IPS DF 6.9 (cell line): ENCODE measurements around the gene SGMS1.
"Not testable (repeated sequence)": the region's sequence is repeated elsewhere in the genome, so short reads cannot be mapped to it uniquely, and the experiment has no call there.

Source experiments
- DNase-seq: peaks from one replicate; pipeline ENCODE4 v3.0.0-alpha.2; 2013; ENCODE audit warnings: low read depth, low spot score
- H3K27ac ChIP-seq: one replicate; pipeline ENCODE4 v1.5.1; 2013; ENCODE audit warnings: low read length, control low read depth
- H3K27me3 ChIP-seq: 2 replicates; pipeline ENCODE4 v1.6.1; 2013; ENCODE audit warnings: mild to moderate bottlenecking, low read length; ENCODE audit not compliant: control insufficient read depth, insufficient read depth
- H3K36me3 ChIP-seq: 2 replicates; pipeline ENCODE4 v1.6.1; 2013; ENCODE audit warnings: low read length; ENCODE audit not compliant: control insufficient read depth, insufficient read depth
- H3K4me1 ChIP-seq: 2 replicates; pipeline ENCODE4 v1.6.1; 2013; ENCODE audit warnings: low read length; ENCODE audit not compliant: control insufficient read depth, insufficient read depth
- H3K4me3 ChIP-seq: 2 replicates; pipeline ENCODE4 v1.5.1; 2013; ENCODE audit warnings: mild to moderate bottlenecking, low read length
- H3K9me3 ChIP-seq: 2 replicates; pipeline ENCODE4 v1.6.1; 2013; ENCODE audit warnings: low read length, inconsistent platforms; ENCODE audit not compliant: control insufficient read depth, insufficient read depth
- whole genome bisulfite sequencing: extraction: QIAGEN DNeasy Blood & Tissue Kit; methylation state at CpG from one replicate; pipeline ENCODE4 v1.1.7; 2013; ENCODE audit warnings: mixed read lengths, missing lambda C conversion rate; ENCODE audit not compliant: insufficient read length, insufficient coverage; 5-methylcytosine and 5-hydroxymethylcytosine counted together

Gene SGMS1

DNA sequence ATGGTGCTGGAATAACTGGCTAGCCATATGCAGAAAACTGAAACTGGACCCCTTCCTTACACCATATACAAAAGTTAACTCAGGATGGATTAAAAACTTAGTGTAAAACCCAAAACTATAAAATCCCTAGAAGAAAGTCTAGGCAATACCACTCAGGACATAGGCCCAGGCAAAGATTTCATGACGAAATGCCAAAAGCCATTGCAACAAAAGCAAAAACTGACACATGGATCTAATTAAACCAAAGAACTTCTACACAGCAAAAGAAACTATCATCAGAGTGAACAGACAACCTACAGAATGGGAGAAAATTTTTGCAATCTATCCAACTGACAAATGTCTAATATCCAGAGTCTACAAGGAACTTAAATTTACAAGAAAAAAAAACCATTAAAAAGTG, 75.3 kb downstream of the SGMS1 start:
- H3K9me3 ChIP-seq, H3K36me3 ChIP-seq, H3K27me3 ChIP-seq, H3K4me3 ChIP-seq, DNase-seq, H3K27ac ChIP-seq, H3K4me1 ChIP-seq: not testable (repeated sequence)
- no CpG with 5 or more reads among the region's 1 CpG for WGBS

DNA sequence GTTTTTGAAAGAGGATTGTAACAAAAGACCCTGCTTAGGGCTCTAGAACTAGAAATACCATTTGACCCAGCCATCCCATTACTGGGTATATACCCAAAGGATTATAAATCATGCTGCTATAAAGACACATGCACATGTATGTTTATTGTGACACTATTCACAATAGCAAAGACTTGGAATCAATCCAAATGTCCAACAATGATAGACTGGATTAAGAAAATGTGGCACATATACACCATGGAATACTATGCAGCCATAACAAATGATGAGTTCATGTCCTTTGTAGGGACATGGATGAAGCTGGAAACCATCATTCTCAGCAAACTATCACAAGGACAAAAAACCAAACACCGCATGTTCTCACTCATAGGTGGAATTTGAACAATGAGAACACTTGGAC, 77.5 kb downstream of the SGMS1 start:
- WGBS, result no CpG with 5 or more reads among the region's 1 CpG

DNA sequence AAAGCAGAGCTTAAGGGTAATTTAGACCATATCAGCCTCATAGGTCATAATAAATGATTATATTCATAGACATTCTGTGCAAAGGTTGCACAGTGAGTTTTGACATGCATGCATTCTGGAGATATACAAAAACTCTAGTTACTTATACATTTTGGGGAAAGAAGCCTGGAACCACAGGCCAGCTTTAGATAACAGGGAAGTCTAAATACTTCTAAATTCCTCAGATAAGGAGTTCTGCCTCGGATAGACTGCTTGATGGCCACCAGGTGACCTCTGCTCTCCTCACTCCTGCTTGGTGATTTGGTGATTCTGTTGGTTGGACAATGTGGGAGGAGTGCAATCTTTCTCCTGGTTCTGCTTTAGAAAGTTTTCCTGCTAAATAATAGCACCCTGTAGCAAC, 77.9 kb downstream of the SGMS1 start:
- peaks cover 5% of the 10 kb centered on the region; the same call in 1 of the 2 replicates for H3K4me1 ChIP-seq
- H3K36me3 ChIP-seq, result no peaks in the 10 kb centered on the region
- no peak overlapping the region for H3K27ac ChIP-seq
- no peaks in the 10 kb centered on the region for H3K9me3 ChIP-seq
- no CpG with 5 or more reads among the region's 1 CpG for WGBS
- DNase-seq, result no peak
- H3K4me3 ChIP-seq, result no peak overlapping the region
- H3K27me3 ChIP-seq, result no peaks in the 10 kb centered on the region

More for the DNA sequence above, 77.5 kb downstream of the SGMS1 start:
- not testable (repeated sequence) for H3K36me3 ChIP-seq, H3K4me1 ChIP-seq, H3K9me3 ChIP-seq, H3K27me3 ChIP-seq, DNase-seq, H3K27ac ChIP-seq, H3K4me3 ChIP-seq

DNA sequence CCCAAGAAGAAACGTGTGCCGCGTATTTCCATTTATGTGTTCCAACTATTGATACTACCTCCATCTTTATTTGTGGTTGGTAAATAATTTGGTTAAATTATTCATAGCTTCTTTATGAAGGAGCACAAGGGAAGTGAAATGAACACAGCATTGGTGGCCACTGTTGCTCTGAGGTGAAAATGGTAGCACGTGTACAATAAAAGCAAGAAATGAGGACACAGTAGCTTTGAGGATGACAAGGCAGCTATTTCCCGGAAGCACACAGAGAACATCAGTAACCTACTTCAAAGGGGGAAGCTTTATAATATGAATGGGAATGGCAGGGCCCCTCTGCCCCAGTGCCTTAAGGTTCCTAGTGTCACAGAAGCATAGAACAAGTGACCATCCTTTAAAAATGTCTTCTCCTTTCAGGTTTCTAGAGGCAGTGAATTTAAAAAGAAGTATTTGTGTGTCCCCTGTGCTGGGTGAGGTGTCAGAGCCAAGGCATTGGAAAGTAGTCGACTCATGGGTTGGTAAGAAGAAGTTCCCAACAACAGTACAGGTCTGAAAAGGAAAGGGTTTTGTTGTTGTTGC, 78.8 kb downstream of the SGMS1 start:
- H3K27me3 ChIP-seq, result no peaks in the 10 kb centered on the region
- DNase-seq, result no peak
- no CpG with 5 or more reads among the region's 6 CpGs for WGBS

DNA sequence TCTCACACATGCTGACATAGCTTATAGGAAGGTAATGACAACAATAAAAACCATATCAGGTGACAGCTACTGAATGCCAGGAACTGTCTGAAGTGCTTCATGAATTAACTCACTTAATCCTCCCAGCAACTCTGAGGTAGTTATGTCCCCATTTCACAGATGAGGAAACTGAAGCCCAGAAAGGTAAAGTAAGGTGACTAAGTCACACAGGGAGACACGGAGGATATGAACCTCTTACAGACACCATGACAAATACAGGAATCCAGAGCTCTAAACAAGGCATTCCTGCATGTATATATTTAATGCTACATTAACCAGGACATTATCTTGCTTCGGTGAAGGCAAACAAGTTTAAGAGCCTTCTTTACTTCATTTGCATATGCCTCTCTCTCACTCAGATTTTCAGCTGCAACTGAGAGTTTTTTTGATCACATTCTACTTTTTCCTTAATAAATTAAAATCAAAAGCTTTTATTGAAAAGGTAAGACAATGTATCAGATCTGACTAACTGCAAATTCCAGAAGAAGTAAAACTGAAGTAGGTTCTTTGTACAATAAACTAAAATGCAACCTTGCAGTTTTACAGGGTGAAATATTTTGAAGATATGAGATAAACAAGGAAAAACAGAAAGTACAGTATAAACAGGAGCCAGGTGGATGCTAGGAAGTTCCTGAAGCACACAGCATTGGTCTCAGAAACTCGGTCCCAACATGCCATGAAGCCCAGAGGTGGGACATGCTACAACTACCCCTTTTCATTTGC, 79.5 kb downstream of the SGMS1 start:
- no peak for DNase-seq
- Histone ChIP-seq H3K9me3 (no peaks in the 10 kb centered on the region), H3K36me3 (no peaks in the 10 kb centered on the region), H3K4me1 (peaks cover 2% of the 10 kb centered on the region; the same call in 1 of the 2 replicates), H3K27ac (no peak overlapping the region), H3K4me3 (no peak overlapping the region), H3K27me3 (no peaks in the 10 kb centered on the region)
- WGBS, result no CpG with 5 or more reads among the region's 3 CpGs

More for the DNA sequence above, 78.8 kb downstream of the SGMS1 start:
- H3K4me3 ChIP-seq, result no peak overlapping the region
- H3K27ac ChIP-seq, result no peak overlapping the region
- H3K9me3 ChIP-seq, result no peaks in the 10 kb centered on the region
- peaks cover 2% of the 10 kb centered on the region; the same call in 1 of the 2 replicates for H3K4me1 ChIP-seq
- H3K36me3 ChIP-seq, result no peaks in the 10 kb centered on the region

DNA sequence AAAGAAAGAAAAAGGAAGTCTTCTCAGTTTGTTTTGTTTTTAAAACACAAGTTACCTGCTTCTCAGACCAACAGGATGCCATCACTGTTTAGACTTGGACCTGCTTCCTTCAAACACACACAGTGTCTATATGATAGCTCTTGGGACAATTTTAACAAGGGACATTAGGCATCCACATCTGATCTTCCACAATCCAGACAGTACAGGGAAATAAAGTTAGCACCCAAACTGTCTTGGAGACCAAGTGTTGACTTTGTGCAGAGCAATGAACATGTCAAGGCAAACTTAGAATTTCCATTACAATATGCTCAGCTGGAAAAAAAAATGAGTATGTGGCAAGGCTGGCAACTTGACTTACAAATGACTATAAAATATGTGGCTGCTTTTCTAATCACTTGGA, 80.9 kb downstream of the SGMS1 start:
- no peak overlapping the region for H3K4me3 ChIP-seq
- no peaks in the 10 kb centered on the region for H3K27me3 ChIP-seq
- peaks cover 2% of the 10 kb centered on the region; the same call in 1 of the 2 replicates for H3K4me1 ChIP-seq
- no peak overlapping the region for H3K27ac ChIP-seq
- no peaks in the 10 kb centered on the region for H3K36me3 ChIP-seq
- H3K9me3 ChIP-seq, result no peaks in the 10 kb centered on the region
- DNase-seq, result no peak

DNA sequence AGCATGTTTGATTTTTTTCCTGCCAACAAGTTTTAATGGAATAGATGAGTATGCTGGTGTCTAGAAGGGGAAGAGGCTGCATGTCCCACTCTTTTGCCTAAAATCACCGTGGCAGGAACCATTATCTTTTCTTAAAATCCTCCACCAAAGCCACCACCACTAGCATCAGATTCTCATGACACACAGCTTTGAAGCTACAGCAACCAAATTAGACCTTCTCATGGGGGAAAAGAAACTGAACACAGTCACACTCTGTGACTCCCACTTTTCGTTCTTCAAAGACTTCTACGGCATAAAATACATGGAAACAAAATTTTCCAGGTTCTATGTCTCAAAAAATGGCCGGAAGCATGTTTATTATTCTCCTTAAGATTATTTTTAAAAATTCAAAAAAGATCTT, 81.8 kb downstream of the SGMS1 start:
- no peaks in the 10 kb centered on the region for H3K27me3 ChIP-seq
- peaks cover 2% of the 10 kb centered on the region; the same call in 1 of the 2 replicates for H3K4me1 ChIP-seq
- no peak for DNase-seq
- H3K9me3 ChIP-seq, result no peaks in the 10 kb centered on the region
- no peak overlapping the region for H3K4me3 ChIP-seq
- WGBS, result no CpG with 5 or more reads among the region's 4 CpGs
- no peak overlapping the region for H3K27ac ChIP-seq
- no peaks in the 10 kb centered on the region for H3K36me3 ChIP-seq

DNA sequence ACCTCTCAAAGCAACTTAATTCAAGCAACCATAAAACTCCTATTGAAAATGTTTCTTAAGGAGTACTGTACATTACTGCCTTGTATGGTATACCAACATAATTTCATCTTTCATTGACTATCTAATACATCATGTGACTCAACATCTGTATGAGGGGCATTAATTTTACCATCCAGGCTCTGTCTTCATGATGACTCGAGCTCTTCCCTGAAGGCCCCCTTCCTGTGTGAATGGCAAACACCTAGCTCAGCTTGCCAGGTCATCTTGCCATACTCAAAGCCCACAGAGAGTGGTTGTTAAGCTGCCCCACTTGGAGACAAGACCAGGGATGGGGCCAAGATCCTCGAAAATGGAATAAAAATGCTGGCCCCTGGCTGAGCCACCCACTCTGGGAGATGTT, 82.4 kb downstream of the SGMS1 start:
- Histone ChIP-seq H3K27ac (no peak overlapping the region), H3K27me3 (no peaks in the 10 kb centered on the region), H3K36me3 (no peaks in the 10 kb centered on the region), H3K4me3 (no peak overlapping the region), H3K9me3 (no peaks in the 10 kb centered on the region), H3K4me1 (peaks cover 2% of the 10 kb centered on the region; the same call in 1 of the 2 replicates)
- no peak for DNase-seq
- WGBS, result no CpG with 5 or more reads among the region's 2 CpGs

DNA sequence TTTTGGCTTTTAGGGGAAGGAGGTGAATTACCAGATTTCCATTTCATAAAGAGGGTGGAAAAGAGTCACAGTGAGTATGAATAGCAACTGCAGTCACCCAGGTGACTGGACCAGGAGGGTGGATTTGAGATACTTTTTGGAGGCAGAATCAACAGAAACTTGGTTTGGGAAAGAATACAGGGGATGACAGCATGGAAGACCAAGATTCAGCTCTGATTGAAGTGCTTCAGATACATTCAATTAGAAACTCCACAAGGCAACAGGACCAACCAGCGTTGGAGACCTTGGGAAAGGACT, 83.0 kb downstream of the SGMS1 start:
- Histone ChIP-seq H3K4me3 (no peak overlapping the region), H3K36me3 (no peaks in the 10 kb centered on the region), H3K9me3 (no peaks in the 10 kb centered on the region), H3K27ac (no peak overlapping the region), H3K4me1 (peaks cover 2% of the 10 kb centered on the region; the same call in 1 of the 2 replicates), H3K27me3 (no peaks in the 10 kb centered on the region)
- no CpG with 5 or more reads among the region's 1 CpG for WGBS
- no peak for DNase-seq

DNA sequence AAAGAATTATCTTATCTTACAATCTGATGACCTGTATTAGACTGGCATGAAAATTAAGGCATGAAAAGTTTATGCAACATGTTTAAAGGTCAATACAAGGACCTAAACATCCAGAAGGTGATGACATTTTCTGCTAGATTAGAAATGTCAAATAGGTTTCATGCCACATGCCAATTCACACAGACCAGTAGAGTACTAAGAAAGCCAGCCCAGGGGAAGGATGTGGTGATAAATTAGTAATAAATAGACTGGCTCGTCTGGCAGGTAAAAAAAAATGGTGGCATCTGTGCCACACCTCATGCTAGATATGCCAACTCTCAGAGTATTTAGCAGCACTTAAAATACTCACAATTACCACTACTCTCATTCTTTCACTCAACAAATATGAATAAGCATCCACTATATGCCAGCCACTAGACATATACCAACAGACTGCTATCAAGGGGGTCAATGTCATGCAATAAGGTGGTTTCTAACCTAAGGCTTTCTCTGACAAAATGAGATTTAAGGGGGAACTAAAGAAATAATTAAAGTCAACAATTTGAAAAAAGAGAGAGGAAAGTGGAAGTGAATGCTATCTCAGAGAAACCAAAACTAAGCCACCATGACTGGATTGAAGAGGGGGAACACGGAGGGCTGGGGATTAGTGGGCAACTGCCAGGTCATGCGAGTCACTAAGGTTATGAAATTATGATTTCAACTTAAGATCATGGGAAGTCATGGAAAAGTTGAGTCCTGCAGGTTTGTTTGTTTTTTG, 83.5 kb downstream of the SGMS1 start:
- H3K4me1 ChIP-seq, result peaks cover 2% of the 10 kb centered on the region; the same call in 1 of the 2 replicates
- WGBS, result no CpG with 5 or more reads among the region's 3 CpGs

More for the DNA sequence above, 83.5 kb downstream of the SGMS1 start:
- no peaks in the 10 kb centered on the region for H3K9me3 ChIP-seq
- no peaks in the 10 kb centered on the region for H3K27me3 ChIP-seq
- no peak for DNase-seq
- H3K27ac ChIP-seq, result no peak overlapping the region
- no peak overlapping the region for H3K4me3 ChIP-seq
- no peaks in the 10 kb centered on the region for H3K36me3 ChIP-seq
